GM18505 (cell line): Measurements from ENCODE around the gene FKBP9.
"Not testable (repeated sequence)": the region's sequence is repeated elsewhere in the genome, so short reads cannot be mapped to it uniquely, and the experiment has no call there.

Source experiments
- ATAC-seq: cut with Tn5 transposase; IDR thresholded peaks from one replicate; pipeline ENCODE4 v1.9.1; 2021; ENCODE audit not compliant: unreplicated experiment
- POLR2A ChIP-seq: IDR thresholded peaks from 4 replicates; pipeline ENCODE4 v1.6.1; 2011; ENCODE audit warnings: borderline replicate concordance; ENCODE audit not compliant: insufficient read depth, insufficient read length; ENCODE audit errors: extremely low read depth

FKBP9 gene

GRCh38 chr7:32957326-32958045 is at the start of gene FKBP9:
Gene FKBP9 (plus strand): TSS chr7:32957440. CDS start chr7:32957574, 134 bp downstream.
- ATAC-seq: peak; percentile 87

GRCh38 chr7:32910195-32910594 is 47.0 kb upstream of the FKBP9 start:
- no peak for TF ChIP-seq POLR2A
- ATAC-seq: no peak

More at GRCh38 chr7:32957326-32958045, at the start of gene FKBP9:
- TF ChIP-seq POLR2A: no peak

GRCh38 chr7:32914184-32914583 is 43.1 kb upstream of the FKBP9 start:
- TF ChIP-seq POLR2A: no peak
- no peak for ATAC-seq

GRCh38 chr7:32915041-32915536 is 42.2 kb upstream of the FKBP9 start:
- no peak for ATAC-seq
- no peak for TF ChIP-seq POLR2A

- ATAC-seq: no peak
Observed at GRCh38 chr7:32916006-32916405, 41.2 kb upstream of the FKBP9 start.

GRCh38 chr7:32916994-32917393 is 40.2 kb upstream of the FKBP9 start:
- not testable (repeated sequence) for ATAC-seq

More at GRCh38 chr7:32916006-32916405, 41.2 kb upstream of the FKBP9 start:
- no peak for TF ChIP-seq POLR2A

- ATAC-seq: no peak
- no peak for TF ChIP-seq POLR2A
Observed at GRCh38 chr7:32921896-32922295, 35.3 kb upstream of the FKBP9 start.

- TF ChIP-seq POLR2A: no peak
Observed at GRCh38 chr7:32928785-32929298, 28.4 kb upstream of the FKBP9 start.

GRCh38 chr7:32929430-32930143 is 27.7 kb upstream of the FKBP9 start:
- ATAC-seq: no peak
- no peak for TF ChIP-seq POLR2A

More at GRCh38 chr7:32928785-32929298, 28.4 kb upstream of the FKBP9 start:
- ATAC-seq: no peak

- ATAC-seq: no peak
- no peak for TF ChIP-seq POLR2A
Observed at GRCh38 chr7:32930378-32930777, 26.9 kb upstream of the FKBP9 start.

- no peak for TF ChIP-seq POLR2A
Observed at GRCh38 chr7:32935558-32935957, 21.7 kb upstream of the FKBP9 start.

GRCh38 chr7:32936689-32937088 is 20.6 kb upstream of the FKBP9 start:
- TF ChIP-seq POLR2A: no peak
- ATAC-seq: no peak

More at GRCh38 chr7:32935558-32935957, 21.7 kb upstream of the FKBP9 start:
- no peak for ATAC-seq

GRCh38 chr7:32937344-32938174 is 19.7 kb upstream of the FKBP9 start:
- ATAC-seq: no peak
- TF ChIP-seq POLR2A: no peak
